Measurements from ENCODE around the gene AP2A1.
"Not testable (repeated sequence)": the region's sequence is repeated elsewhere in the genome, so short reads cannot be mapped to it uniquely, and the experiment has no call there.

Gene AP2A1

DNA sequence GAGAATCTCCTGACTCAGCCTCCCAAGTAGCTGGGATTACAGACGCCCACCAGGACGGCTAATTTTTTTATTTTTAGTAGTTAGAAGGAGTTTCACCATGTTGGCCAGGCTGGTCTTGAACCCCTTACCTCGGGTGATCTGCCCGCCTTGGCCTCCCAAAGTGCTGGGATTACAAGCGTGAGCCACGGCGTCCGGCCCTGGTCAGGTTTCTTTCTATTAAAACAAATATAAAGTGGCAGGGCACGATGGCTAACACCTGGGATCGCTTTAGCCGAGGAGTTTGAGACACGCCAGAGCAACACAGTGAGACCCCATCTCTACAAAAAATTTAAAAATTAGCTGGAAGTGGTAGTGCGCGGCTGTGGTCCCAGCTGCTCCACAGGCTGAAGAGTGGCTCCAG lies 49.8 kb downstream of the AP2A1 start:
- Histone ChIP-seq H3K27me3 (no peaks in the 10 kb centered on the region), H3K4me3 (ENCODE audit: low read depth in 1 of 2, low read length in 1 of 2) (peak overlapping the region; percentile 80 to 100), H3K4me1 (ENCODE audit: control insufficient read depth in 1 of 2, insufficient read depth in 1 of 2, low read depth in 1 of 2, low read length in 1 of 2) (peaks cover 34 to 43% of the 10 kb centered on the region in 2 experiments), H3K36me3 (peaks cover 11% of the 10 kb centered on the region), H3K27ac (peak overlapping the region; percentile 93), H3K9me3 (no peaks in the 10 kb centered on the region)
- TF ChIP-seq, protein P1, sequence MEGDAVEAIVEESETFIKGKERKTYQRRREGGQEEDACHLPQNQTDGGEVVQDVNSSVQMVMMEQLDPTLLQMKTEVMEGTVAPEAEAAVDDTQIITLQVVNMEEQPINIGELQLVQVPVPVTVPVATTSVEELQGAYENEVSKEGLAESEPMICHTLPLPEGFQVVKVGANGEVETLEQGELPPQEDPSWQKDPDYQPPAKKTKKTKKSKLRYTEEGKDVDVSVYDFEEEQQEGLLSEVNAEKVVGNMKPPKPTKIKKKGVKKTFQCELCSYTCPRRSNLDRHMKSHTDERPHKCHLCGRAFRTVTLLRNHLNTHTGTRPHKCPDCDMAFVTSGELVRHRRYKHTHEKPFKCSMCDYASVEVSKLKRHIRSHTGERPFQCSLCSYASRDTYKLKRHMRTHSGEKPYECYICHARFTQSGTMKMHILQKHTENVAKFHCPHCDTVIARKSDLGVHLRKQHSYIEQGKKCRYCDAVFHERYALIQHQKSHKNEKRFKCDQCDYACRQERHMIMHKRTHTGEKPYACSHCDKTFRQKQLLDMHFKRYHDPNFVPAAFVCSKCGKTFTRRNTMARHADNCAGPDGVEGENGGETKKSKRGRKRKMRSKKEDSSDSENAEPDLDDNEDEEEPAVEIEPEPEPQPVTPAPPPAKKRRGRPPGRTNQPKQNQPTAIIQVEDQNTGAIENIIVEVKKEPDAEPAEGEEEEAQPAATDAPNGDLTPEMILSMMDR (IDR thresholded peaks at IDR 0.05), result no peak

DNA sequence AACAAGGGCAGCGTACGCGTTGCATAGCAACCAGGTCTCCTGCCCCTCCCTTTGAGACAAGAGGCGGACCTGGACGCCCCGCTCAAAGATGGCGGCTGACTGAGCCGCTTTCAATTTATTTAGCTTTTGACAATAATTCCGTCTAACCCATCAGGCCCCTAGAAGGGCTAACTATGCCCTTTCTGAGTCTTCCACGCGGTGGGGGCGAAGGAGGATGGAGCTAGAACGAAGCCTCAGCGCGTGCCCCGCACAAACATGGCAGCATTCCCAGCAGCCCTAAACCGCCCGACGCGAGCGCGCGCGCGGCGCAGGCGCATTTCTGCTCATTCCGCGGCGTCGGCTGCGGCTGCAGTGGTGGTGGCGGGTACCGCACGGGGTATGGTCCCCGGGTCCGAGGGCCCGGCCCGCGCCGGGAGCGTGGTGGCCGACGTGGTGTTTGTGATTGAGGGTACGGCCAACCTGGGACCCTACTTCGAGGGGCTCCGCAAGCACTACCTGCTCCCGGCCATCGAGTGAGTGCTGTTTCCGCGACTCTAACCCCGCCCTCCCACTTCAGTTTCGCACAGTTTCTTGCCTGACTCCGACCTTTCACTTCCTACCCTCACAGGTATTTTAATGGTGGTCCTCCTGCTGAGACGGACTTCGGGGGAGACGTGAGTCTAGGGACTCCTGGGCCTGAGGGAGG lies 51.3 kb downstream of the AP2A1 start, which contains the start of gene MED25:
Gene MED25, plus strand, starts transcription at position 326 of the 685 bp plus-strand sequence. Its CDS starts 53 bp downstream, at position 379.
- Histone ChIP-seq H3K36me3 (peaks cover 17% of the 10 kb centered on the region), H3K27me3 (no peaks in the 10 kb centered on the region)

DNA sequence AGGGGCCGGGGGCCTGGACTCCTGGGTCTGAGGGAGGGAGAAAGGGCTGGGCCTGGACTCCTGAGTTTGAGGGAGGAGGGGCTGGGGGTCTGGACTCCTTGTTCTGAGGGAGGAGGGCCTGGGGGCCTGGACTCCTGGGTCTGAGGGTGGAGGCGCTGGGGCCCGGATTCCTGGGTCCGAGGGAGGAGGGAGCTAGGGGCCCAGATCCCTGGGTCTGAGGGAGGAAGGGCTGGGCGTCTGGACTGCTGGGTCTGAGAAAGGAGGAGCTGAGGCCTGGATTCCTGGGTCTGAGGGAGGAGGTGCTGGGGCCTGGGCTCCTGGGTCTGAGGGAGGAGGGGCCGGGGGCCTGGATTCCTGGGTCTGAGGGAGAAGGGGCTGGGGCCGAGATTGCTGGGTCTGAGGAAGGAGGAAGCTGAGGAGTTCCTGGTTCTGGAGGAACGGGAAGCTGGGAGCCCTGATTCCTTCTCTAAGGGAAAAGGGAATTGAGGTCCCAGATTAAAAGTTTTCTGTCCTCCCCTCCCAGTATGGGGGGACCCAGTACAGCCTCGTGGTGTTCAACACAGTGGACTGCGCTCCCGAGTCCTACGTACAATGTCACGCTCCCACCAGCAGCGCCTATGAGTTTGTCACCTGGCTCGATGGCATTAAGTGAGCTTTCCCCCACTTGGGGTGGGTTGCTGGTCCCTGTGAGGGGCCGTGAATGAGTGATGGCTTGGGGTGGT lies 52.0 kb downstream of the AP2A1 start:
- Histone ChIP-seq H3K4me3 (ENCODE audit: low read depth in 1 of 2, low read length in 1 of 2) (peak overlapping the region; percentile 80 to 100), H3K4me1 (ENCODE audit: control insufficient read depth in 1 of 2, insufficient read depth in 1 of 2, low read depth in 1 of 2, low read length in 1 of 2) (peaks cover 21 to 32% of the 10 kb centered on the region in 2 experiments), H3K9me3 (no peaks in the 10 kb centered on the region), H3K27me3 (no peaks in the 10 kb centered on the region), H3K27ac (peak overlapping the region; percentile 93), H3K36me3 (peaks cover 24% of the 10 kb centered on the region)
- TF ChIP-seq, protein P1 (IDR thresholded peaks at IDR 0.05), result no peak

More for the DNA sequence above, 51.3 kb downstream of the AP2A1 start, which contains the start of gene MED25:
- Histone ChIP-seq H3K4me3 (ENCODE audit: low read depth in 1 of 2, low read length in 1 of 2) (peak within 1 kb of the TSS; percentile 80 to 100), H3K4me1 (ENCODE audit: control insufficient read depth in 1 of 2, insufficient read depth in 1 of 2, low read depth in 1 of 2, low read length in 1 of 2) (peaks cover 22 to 35% of the 10 kb centered on the region in 2 experiments), H3K9me3 (no peaks in the 10 kb centered on the region), H3K27ac (peak within 1 kb of the TSS; percentile 93)
- TF ChIP-seq, protein P1 (IDR thresholded peaks at IDR 0.05), result peak; percentile 97

DNA sequence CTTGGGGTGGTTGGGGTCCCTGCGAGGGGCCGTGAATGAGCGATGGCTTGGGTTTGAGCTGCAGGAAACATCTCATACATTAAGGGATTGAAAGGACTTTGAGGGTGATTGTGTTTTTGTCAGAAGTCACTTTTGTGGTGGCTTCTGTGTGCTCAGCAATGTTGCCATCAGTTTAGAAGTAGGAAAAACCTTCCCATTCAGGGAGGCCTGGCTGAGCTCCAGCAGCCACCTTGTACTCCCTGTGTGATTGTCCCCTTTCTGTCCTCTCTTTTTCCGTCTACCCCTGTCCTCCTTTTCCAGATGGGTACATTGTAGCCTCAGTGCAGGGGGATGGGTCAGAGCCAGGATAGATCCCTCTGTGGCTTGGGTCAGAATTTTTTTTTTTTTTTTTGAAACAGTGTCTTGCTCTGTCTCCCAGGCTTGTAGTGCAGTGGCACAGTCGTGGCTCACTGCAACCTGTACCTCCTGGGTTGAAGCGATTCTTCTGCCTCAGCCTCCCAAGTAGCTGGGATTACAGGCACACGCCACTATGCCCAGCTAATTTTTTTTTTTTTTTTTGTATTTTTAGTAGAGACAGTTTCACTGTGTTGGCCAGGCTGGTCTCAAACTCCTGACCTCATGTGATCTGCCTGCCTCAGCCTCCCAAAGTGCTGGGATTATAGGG lies 52.8 kb downstream of the AP2A1 start:
- Histone ChIP-seq H3K4me1 (ENCODE audit: control insufficient read depth in 1 of 2, insufficient read depth in 1 of 2, low read depth in 1 of 2, low read length in 1 of 2) (peaks cover 17 to 29% of the 10 kb centered on the region in 2 experiments), H3K27ac (peak overlapping the region; percentile 93), H3K36me3 (peaks cover 28% of the 10 kb centered on the region), H3K4me3 (ENCODE audit: low read depth in 1 of 2, low read length in 1 of 2) (peak overlapping the region; percentile 80 to 100)
- not testable (repeated sequence) for H3K27me3 ChIP-seq, H3K9me3 ChIP-seq

DNA sequence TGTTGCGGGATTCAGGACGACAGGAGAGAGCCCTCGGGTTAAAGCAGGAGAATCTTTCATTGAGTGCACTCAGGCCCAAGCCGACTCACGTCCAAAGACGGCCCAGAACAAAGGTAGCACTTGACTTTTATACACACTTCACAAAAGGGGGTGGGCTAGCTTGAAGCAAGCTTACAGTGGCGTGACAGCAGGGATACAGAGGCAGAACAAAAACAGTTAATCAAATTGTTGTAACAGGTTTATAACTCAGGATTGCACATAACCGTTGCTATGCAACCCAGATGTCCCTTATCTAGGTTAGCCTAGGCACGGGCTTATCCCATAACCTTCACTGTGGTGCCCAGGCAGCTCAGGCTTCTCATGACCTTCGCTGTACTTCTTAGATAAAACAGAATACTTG lies 53.3 kb downstream of the AP2A1 start:
- Histone ChIP-seq H3K27me3 (no peaks in the 10 kb centered on the region), H3K4me1 (ENCODE audit: control insufficient read depth in 1 of 2, insufficient read depth in 1 of 2, low read depth in 1 of 2, low read length in 1 of 2) (peaks cover 17 to 29% of the 10 kb centered on the region in 2 experiments), H3K4me3 (ENCODE audit: low read depth in 1 of 2, low read length in 1 of 2) (no peak overlapping the region), H3K36me3 (peaks cover 28% of the 10 kb centered on the region), H3K9me3 (no peaks in the 10 kb centered on the region), H3K27ac (no peak overlapping the region)
- TF ChIP-seq, protein P1 (IDR thresholded peaks at IDR 0.05), result no peak
